ENCODE data around the gene CENPV. TPM values are rescaled to one million over a fixed set of nuclear protein-coding genes. Genes with fewer than 3 reads are reported as not detected.
A peak's percentile ranks its signal among the peaks of the same experiment; 100 is the strongest.

CENPV gene
- polyA plus RNA-seq, 4 donors: 115 to 185 (median 147) TPM

GRCh38 chr17:16339959-16340358 is 13.3 kb downstream of the CENPV start:
- Histone ChIP-seq H3K4me1 (ENCODE audit: control insufficient read depth in 3 of 3, insufficient read depth in 2 of 3, low read depth in 1 of 3, low read length in 2 of 3) (peaks cover 0 to 7% (median 0%) of the 10 kb centered on the region in 3 donors), H3K27ac (ENCODE audit: low read depth in 1 of 3, low read length in 2 of 3) (no peak overlapping the region), H3K9me3 (ENCODE audit: control insufficient read depth in 2 of 2, insufficient read depth in 1 of 2, low read depth in 1 of 2, low read length in 1 of 2) (peaks cover 0 to 2% of the 10 kb centered on the region in 2 donors), H3K4me3 (ENCODE audit: low read depth in 1 of 3, low read length in 3 of 3) (no peak overlapping the region), H3K36me3 (ENCODE audit: control insufficient read depth in 3 of 3, insufficient read depth in 2 of 3, low read depth in 1 of 3, low read length in 3 of 3) (peaks cover 0 to 39% (median 8%) of the 10 kb centered on the region in 3 donors), H3K27me3 (ENCODE audit: control insufficient read depth in 3 of 3, insufficient read depth in 3 of 3, low read length in 3 of 3) (no peaks in the 10 kb centered on the region)
- FAIRE-seq (no peak), DNase-seq (no peak)
- WGBS, 3 donors: 30 to 63% (median 62%) methylated on average over 1 of the region's 1 CpG

- H3K27me3 ChIP-seq (ENCODE audit: control insufficient read depth in 3 of 3, insufficient read depth in 3 of 3, low read length in 3 of 3): no peaks in the 10 kb centered on the region
- DNase-seq: no peak
- WGBS, 3 donors: 96 to 100% (median 98%) methylated on average over 1 of the region's 1 CpG
- H3K4me3 ChIP-seq (ENCODE audit: low read depth in 1 of 3, low read length in 3 of 3): no peak overlapping the region
- peaks cover 0 to 2% of the 10 kb centered on the region in 2 donors for H3K9me3 ChIP-seq (ENCODE audit: control insufficient read depth in 2 of 2, insufficient read depth in 1 of 2, low read depth in 1 of 2, low read length in 1 of 2)
- H3K27ac ChIP-seq (ENCODE audit: low read depth in 1 of 3, low read length in 2 of 3): no peak overlapping the region
- H3K36me3 ChIP-seq (ENCODE audit: control insufficient read depth in 3 of 3, insufficient read depth in 2 of 3, low read depth in 1 of 3, low read length in 3 of 3): peaks cover 0 to 33% (median 8%) of the 10 kb centered on the region in 3 donors
- FAIRE-seq: no peak
- H3K4me1 ChIP-seq (ENCODE audit: control insufficient read depth in 3 of 3, insufficient read depth in 2 of 3, low read depth in 1 of 3, low read length in 2 of 3): peaks cover 0 to 7% (median 0%) of the 10 kb centered on the region in 3 donors
Measured at GRCh38 chr17:16339402-16339801, 13.9 kb downstream of the CENPV start.

DNA sequence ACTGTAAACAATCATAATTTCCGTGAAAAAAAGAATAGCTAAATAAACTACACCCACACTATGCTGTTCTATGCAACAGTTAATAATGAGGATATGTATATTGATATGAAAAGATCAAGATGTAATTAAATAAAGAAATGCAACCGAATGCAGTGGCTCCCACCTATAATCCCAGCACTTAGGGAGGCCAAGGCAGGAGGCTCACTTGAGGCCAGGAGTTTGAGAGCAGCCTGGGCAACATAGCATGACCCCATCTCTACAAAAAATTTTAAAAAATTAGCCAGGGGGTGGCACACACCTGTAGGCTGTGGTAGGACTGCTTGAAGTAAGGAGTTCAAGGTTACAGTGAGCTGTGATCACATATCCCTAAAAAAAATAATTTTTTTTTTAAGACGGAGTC is 14.9 kb downstream of the CENPV start:
- Histone ChIP-seq H3K36me3 (ENCODE audit: control insufficient read depth in 3 of 3, insufficient read depth in 2 of 3, low read depth in 1 of 3, low read length in 3 of 3) (peaks cover 0 to 23% (median 5%) of the 10 kb centered on the region in 3 donors), H3K27ac (ENCODE audit: low read depth in 1 of 3, low read length in 2 of 3) (no peak overlapping the region), H3K4me3 (ENCODE audit: low read depth in 1 of 3, low read length in 3 of 3) (no peak overlapping the region), H3K4me1 (ENCODE audit: control insufficient read depth in 3 of 3, insufficient read depth in 2 of 3, low read depth in 1 of 3, low read length in 2 of 3) (peaks cover 0 to 9% (median 0%) of the 10 kb centered on the region in 3 donors), H3K9me3 (ENCODE audit: control insufficient read depth in 2 of 2, insufficient read depth in 1 of 2, low read depth in 1 of 2, low read length in 1 of 2) (peaks cover 0 to 2% of the 10 kb centered on the region in 2 donors), H3K27me3 (ENCODE audit: control insufficient read depth in 3 of 3, insufficient read depth in 3 of 3, low read length in 3 of 3) (no peaks in the 10 kb centered on the region)
- FAIRE-seq: no peak
- WGBS, 3 donors: 94 to 97% (median 95%) methylated on average over 3 of the region's 3 CpGs
- DNase-seq: no peak

GRCh38 chr17:16329519-16330271 is 23.6 kb downstream of the CENPV start:
- WGBS, 3 donors: 14 to 55% (median 33%) methylated on average over 11 of the region's 11 CpGs
- no peak overlapping the region for H3K4me3 ChIP-seq (ENCODE audit: low read depth in 1 of 3, low read length in 3 of 3)
- no peaks in the 10 kb centered on the region for H3K9me3 ChIP-seq (ENCODE audit: control insufficient read depth in 2 of 2, insufficient read depth in 1 of 2, low read depth in 1 of 2, low read length in 1 of 2)
- H3K27ac ChIP-seq (ENCODE audit: low read depth in 1 of 3, low read length in 2 of 3): peak overlapping the region; percentile 46 to 73 (median 66)
- H3K27me3 ChIP-seq (ENCODE audit: control insufficient read depth in 3 of 3, insufficient read depth in 3 of 3, low read length in 3 of 3): no peaks in the 10 kb centered on the region
- peak; percentile 68 to 81 for DNase-seq
- peaks cover 0 to 24% (median 3%) of the 10 kb centered on the region in 3 donors for H3K36me3 ChIP-seq (ENCODE audit: control insufficient read depth in 3 of 3, insufficient read depth in 2 of 3, low read depth in 1 of 3, low read length in 3 of 3)
- no peak for FAIRE-seq
- H3K4me1 ChIP-seq (ENCODE audit: control insufficient read depth in 3 of 3, insufficient read depth in 2 of 3, low read depth in 1 of 3, low read length in 2 of 3): peaks cover 0 to 18% (median 2%) of the 10 kb centered on the region in 3 donors

DNA sequence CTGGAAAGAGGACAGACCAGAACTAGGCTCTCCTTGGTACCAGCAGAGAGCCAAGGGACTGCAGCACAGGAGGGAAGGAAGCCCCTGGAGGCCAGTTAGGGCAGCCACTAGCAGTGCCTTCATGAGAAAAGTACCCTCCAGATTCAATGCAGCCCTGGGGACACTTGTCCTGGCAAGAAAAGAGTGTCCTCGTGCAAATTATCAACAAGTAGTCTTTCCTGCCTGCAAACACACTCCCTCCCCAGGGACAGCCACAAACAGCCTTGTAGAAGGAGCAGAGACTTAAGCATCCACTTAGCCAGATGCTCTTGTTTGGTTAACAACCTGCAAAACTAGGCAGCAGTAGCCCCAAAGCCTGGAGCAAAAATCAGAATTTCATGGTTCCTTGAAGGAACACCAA is 24.3 kb downstream of the CENPV start:
- Histone ChIP-seq H3K36me3 (ENCODE audit: control insufficient read depth in 3 of 3, insufficient read depth in 2 of 3, low read depth in 1 of 3, low read length in 3 of 3) (peaks cover 0 to 30% (median 3%) of the 10 kb centered on the region in 3 donors), H3K9me3 (ENCODE audit: control insufficient read depth in 2 of 2, insufficient read depth in 1 of 2, low read depth in 1 of 2, low read length in 1 of 2) (no peaks in the 10 kb centered on the region), H3K27me3 (ENCODE audit: control insufficient read depth in 3 of 3, insufficient read depth in 3 of 3, low read length in 3 of 3) (no peaks in the 10 kb centered on the region), H3K4me1 (ENCODE audit: control insufficient read depth in 3 of 3, insufficient read depth in 2 of 3, low read depth in 1 of 3, low read length in 2 of 3) (peaks cover 0 to 18% (median 2%) of the 10 kb centered on the region in 3 donors), H3K27ac (ENCODE audit: low read depth in 1 of 3, low read length in 2 of 3) (peak overlapping the region; percentile 15 to 73 (median 24)), H3K4me3 (ENCODE audit: low read depth in 1 of 3, low read length in 3 of 3) (no peak overlapping the region)
- 6 to 30% (median 7%) methylated on average over 1 of the region's 1 CpG for whole genome bisulfite sequencing, 3 donors
- FAIRE-seq (no peak), DNase-seq (peak in 1 of 2 donors; percentile 31)

DNA sequence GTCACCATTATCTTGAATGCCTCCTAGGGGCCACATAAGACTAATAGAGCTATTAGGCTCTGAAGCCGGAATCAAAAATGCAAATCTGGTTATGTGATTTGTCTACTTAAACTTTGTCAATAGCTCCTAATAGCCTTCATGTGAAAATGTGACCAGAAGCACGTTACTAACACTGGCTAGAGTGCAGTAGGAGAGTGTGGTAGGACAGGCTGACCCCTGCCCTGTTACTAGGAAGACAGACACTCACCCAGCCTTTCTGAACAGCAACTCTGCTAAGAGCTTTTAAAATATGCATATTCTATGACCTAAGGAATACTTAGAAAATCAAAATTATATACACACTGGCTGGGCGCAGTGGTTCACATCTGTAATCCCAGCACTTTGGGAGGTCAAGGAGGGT is 26.3 kb downstream of the CENPV start:
- Histone ChIP-seq H3K4me1 (ENCODE audit: control insufficient read depth in 3 of 3, insufficient read depth in 2 of 3, low read depth in 1 of 3, low read length in 2 of 3) (peaks cover 0 to 15% (median 2%) of the 10 kb centered on the region in 3 donors), H3K9me3 (ENCODE audit: control insufficient read depth in 2 of 2, insufficient read depth in 1 of 2, low read depth in 1 of 2, low read length in 1 of 2) (no peaks in the 10 kb centered on the region), H3K27ac (ENCODE audit: low read depth in 1 of 3, low read length in 2 of 3) (no peak overlapping the region), H3K4me3 (ENCODE audit: low read depth in 1 of 3, low read length in 3 of 3) (no peak overlapping the region), H3K27me3 (ENCODE audit: control insufficient read depth in 3 of 3, insufficient read depth in 3 of 3, low read length in 3 of 3) (no peaks in the 10 kb centered on the region), H3K36me3 (ENCODE audit: control insufficient read depth in 3 of 3, insufficient read depth in 2 of 3, low read depth in 1 of 3, low read length in 3 of 3) (peaks cover 0 to 41% (median 3%) of the 10 kb centered on the region in 3 donors)
- WGBS, 3 donors: 70 to 85% (median 77%) methylated on average over 3 of the region's 3 CpGs
- FAIRE-seq (no peak), DNase-seq (no peak)

GRCh38 chr17:16325964-16326363 is 27.3 kb downstream of the CENPV start:
- H3K4me3 ChIP-seq (ENCODE audit: low read depth in 1 of 3, low read length in 3 of 3): no peak overlapping the region
- no peaks in the 10 kb centered on the region for H3K27me3 ChIP-seq (ENCODE audit: control insufficient read depth in 3 of 3, insufficient read depth in 3 of 3, low read length in 3 of 3)
- no peak for DNase-seq
- H3K27ac ChIP-seq (ENCODE audit: low read depth in 1 of 3, low read length in 2 of 3): no peak overlapping the region
- FAIRE-seq: no peak
- H3K9me3 ChIP-seq (ENCODE audit: control insufficient read depth in 2 of 2, insufficient read depth in 1 of 2, low read depth in 1 of 2, low read length in 1 of 2): no peaks in the 10 kb centered on the region
- peaks cover 0 to 15% (median 2%) of the 10 kb centered on the region in 3 donors for H3K4me1 ChIP-seq (ENCODE audit: control insufficient read depth in 3 of 3, insufficient read depth in 2 of 3, low read depth in 1 of 3, low read length in 2 of 3)
- H3K36me3 ChIP-seq (ENCODE audit: control insufficient read depth in 3 of 3, insufficient read depth in 2 of 3, low read depth in 1 of 3, low read length in 3 of 3): peaks cover 0 to 45% (median 3%) of the 10 kb centered on the region in 3 donors
- 85 to 100% (median 93%) methylated on average over 1 of the region's 1 CpG for WGBS, 3 donors

DNA sequence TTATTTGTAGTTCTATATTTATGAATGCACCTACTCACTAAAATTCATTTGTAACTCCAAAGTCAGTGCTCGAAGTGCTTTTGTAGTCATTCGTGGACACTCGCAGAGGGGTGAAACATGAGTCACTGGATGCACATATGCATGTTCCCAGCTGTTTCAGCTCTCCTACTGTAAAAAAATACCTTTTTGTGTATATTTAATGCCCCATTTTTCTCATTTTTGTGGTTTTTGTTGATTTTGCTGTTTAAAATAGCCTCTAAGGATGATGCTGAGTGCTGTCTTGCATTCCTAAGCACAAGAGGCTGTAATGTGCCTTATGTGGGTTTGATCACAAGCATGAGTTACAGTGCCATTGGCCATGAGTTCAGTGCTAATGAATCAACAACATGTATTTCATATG is 30.6 kb downstream of the CENPV start:
- Histone ChIP-seq H3K4me1 (ENCODE audit: control insufficient read depth in 3 of 3, insufficient read depth in 2 of 3, low read depth in 1 of 3, low read length in 2 of 3) (peaks cover 0 to 3% (median 0%) of the 10 kb centered on the region in 3 donors), H3K4me3 (ENCODE audit: low read depth in 1 of 3, low read length in 3 of 3) (no peak overlapping the region), H3K9me3 (ENCODE audit: control insufficient read depth in 2 of 2, insufficient read depth in 1 of 2, low read depth in 1 of 2, low read length in 1 of 2) (no peaks in the 10 kb centered on the region), H3K36me3 (ENCODE audit: control insufficient read depth in 3 of 3, insufficient read depth in 2 of 3, low read depth in 1 of 3, low read length in 3 of 3) (peaks cover 0 to 61% (median 3%) of the 10 kb centered on the region in 3 donors), H3K27ac (ENCODE audit: low read depth in 1 of 3, low read length in 2 of 3) (no peak overlapping the region), H3K27me3 (ENCODE audit: control insufficient read depth in 3 of 3, insufficient read depth in 3 of 3, low read length in 3 of 3) (no peaks in the 10 kb centered on the region)
- WGBS, 3 donors: 85 to 100% (median 98%) methylated on average over 3 of the region's 3 CpGs
- FAIRE-seq: no peak
- DNase-seq: no peak
